Germinal center (tissue), 1 donor: ENCODE data around the gene CAVIN1.
A peak's percentile ranks its signal among the peaks of the same experiment; 100 is the strongest.
"Not testable (repeated sequence)": the region's sequence is repeated elsewhere in the genome, so short reads cannot be mapped to it uniquely, and the experiment has no call there.

ENCODE experiments used
- DNase-seq: peaks from one replicate; pipeline ENCODE4 v3.0.0; 2012; ENCODE audit warnings: mixed read lengths, low spot score

Gene CAVIN1, protein sequence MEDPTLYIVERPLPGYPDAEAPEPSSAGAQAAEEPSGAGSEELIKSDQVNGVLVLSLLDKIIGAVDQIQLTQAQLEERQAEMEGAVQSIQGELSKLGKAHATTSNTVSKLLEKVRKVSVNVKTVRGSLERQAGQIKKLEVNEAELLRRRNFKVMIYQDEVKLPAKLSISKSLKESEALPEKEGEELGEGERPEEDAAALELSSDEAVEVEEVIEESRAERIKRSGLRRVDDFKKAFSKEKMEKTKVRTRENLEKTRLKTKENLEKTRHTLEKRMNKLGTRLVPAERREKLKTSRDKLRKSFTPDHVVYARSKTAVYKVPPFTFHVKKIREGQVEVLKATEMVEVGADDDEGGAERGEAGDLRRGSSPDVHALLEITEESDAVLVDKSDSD

DNA sequence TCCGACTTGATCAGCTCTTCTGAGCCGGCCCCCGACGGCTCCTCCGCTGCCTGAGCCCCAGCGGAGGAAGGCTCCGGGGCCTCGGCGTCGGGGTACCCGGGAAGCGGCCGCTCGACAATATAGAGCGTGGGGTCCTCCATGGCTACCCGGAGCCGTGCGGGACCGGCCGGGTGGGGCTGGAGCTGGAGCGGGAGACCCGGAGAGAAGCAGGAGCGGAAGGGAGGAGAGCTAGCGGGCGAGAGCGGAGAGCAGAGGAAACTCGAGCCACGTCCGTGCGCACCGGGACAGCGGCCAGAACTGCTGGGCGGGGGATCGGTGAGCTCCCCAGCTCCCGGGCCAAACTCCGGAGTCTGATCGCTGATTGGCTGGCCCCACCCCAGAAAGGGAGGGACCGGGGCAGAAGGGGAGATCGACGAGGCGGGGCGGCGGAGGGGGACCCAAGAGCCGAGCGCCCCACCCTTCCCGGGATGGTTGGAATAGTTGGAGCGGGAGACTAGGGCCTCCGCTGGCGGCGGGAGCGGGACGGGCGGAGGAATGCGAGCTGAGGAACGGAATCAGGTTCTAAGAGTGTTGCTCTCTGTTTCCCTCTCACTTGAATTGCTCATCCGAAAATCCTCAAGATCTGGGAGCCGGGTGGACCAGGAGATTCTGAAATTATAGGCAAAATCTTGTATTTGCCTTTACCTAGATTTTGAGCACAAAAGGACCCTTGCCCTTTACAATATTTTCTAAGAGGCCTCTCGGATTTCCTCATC lies at the start of gene CAVIN1:
CAVIN1 (minus strand) TSS at position 299 of the 755 bp plus-strand sequence; CDS start at position 140, 159 bp downstream.
- DNase-seq: peak; percentile 51

DNA sequence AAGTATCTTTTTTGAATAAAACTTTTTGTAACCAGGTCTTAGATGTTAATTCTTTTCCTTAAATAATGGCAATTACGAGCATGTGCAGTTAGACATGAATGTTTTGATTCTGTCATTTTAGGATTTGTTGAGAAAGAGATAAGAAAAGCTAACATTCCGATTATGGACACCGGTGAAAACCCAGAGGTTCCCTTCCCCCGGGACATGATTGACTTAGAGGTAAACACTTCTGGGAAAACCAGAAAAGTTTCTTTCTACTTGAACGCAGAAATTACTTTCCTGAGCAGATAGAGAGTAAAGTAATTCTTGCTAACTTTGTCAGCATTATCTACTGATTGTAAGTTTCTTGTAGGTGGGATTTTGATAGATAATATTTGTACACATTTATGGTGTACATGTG lies 44.8 kb upstream of the CAVIN1 start:
- DNase-seq: no peak

DNA sequence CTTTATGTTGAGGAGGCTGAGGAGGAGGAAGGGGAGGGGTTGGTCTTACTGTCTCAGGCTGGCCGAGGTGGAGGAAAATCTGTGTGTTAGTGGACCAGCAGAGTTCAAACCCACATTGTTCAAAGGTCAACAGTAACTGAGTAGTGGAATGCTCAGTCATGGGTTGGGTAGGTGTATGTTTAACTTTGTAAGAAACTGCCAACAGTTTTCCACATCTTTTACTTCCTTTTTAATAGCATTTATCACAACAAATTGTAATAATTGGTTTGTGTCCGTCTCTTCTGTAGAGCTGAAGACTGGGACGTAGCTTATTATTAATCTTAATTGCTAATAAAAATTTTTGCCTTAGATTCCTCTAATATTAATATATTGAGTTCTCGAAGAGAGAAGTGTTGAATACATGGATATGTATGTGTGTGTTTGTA lies 40.9 kb upstream of the CAVIN1 start:
- no peak for DNase-seq

DNA sequence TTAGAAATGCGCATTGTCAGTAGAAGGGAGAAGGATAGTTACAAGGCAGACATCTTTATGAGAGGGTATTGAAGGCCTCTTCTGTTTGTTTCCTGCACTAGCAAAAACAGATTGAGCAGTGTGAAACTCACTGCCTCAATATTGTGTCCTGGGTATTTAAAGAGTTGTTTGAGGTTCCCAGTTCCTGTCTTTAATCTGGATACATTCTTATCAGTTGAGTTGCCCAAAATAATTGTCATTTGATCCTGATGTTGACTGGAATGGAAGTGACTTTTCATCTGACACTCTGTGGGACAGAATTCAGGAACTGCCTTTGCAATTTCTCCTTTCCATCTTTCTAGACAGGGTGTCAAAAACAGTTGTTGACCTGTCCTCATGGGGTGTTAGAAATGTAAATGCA lies 37.3 kb upstream of the CAVIN1 start:
- no peak for DNase-seq

DNA sequence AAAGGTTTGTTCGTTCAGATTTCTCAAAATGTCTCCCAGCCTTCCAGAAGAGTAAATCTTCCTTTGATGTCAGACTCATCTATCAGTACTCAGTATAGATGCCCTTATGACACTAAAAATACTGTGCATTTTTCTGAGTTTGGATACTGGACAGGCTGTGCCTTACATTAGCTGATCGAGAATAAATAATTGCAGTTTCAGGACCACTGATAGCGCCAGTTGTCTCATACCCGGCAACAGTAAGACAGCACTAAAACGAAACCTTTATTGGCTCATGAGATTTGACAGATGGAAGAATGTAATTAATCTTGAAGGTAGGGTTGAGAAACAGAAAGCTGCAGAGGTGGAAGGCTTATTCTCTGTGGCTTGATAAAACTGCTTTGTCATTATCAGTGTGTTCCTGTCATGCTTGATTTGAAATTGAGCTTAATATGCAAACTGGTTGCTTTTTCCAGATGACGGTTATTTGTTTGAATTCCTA lies 36.8 kb upstream of the CAVIN1 start:
- DNase-seq: peak; percentile 42

DNA sequence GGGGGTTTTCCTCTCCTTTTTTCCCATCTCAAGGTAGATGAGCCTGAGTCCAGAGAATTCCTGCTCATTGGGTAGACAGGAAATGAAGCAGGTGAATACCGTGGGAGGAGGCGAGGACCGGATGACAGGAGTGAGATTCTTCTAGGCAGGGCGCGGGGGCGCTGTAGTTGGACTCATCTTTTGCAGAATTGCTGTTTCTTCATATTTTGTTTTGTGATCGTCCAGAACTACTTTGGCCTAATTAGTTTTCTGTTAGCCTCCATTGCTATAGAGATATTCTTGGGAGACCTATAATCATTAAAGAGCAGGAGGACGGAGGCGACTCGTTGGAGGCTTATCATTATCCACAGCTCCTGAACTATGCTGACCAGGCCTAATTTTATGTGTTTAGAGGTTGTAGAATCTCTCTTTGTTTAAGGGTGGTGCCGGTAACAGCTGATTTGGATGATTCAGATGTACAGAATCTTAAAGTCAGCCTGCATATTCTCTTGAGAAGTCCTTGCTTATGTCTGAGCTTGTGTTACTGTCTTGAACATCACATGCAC lies 36.3 kb upstream of the CAVIN1 start:
- peak; percentile 19 for DNase-seq

DNA sequence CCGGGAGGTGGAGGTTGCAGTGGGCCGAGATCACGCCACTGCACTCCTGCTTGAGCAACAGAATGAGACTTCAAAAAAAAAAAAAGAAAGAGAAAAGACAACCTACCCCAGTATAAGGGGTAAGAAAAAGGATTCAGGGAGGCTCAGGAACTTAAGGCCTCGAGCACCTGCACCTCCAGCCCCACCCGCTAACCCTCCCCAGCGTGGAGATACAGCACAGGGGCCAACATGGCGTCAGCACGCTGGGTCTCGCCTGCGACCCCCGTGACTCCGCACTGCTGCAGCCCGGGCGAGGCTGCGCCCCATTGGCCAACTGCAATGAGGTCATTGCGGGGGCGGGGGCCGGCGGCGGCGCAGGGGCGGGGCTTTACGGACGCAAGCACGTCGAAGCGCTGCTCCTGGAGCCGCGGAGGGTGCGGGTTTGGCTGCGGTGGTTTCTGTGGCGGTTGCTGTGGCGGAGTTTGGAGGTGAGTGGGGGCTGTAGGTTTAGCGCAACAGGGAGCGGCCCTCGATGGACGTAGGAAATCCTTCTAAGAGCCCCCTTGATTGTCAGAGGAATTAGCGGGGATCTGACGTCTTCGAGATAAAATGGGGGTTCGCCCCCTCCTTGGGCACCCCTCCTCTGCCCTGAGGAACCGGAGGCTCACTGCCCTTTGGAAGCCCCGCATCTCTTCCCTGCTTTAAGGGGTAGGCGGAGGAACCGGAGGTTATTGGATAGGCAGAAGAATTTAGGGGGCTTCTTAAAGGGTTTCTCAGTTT lies 35.6 kb upstream of the CAVIN1 start, which contains the start of gene ATP6V0A1:
ATP6V0A1 (plus strand) TSS at position 382 of the 759 bp plus-strand sequence. CDS start 2,017 bp downstream, outside the sequence.
- DNase-seq: peak; percentile 93

DNA sequence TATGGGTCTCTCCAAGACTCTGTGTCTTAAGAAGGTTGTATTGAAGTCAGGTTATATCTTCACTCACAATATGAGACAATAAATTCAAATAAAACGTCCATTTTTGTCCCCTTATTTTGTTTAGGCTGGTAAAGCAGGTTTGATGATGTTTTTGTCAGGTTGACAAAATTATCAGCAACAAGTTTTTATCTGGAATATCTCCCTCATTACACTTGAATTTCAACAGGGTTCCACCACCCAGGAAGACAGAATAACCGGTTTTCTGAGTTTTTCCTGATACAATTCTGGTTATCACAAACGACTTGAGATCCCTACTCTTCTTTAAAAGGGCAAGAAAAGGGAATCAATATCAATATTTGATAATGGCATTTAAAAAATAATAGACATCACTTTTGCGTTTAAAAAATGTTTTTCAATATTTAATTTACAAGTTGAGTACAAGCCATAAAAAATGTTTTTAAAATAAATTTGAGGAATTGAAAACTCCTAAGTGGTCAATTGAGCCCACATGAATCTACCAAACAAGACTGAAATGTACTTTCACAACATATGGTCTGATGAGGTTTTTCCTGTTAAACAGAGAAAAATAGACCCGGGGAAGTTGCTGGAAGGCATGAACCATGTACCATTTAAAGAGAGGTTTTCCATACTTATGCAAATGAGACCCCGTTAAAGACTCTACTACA lies 34.2 kb upstream of the CAVIN1 start:
- DNase-seq: peak; percentile 27

DNA sequence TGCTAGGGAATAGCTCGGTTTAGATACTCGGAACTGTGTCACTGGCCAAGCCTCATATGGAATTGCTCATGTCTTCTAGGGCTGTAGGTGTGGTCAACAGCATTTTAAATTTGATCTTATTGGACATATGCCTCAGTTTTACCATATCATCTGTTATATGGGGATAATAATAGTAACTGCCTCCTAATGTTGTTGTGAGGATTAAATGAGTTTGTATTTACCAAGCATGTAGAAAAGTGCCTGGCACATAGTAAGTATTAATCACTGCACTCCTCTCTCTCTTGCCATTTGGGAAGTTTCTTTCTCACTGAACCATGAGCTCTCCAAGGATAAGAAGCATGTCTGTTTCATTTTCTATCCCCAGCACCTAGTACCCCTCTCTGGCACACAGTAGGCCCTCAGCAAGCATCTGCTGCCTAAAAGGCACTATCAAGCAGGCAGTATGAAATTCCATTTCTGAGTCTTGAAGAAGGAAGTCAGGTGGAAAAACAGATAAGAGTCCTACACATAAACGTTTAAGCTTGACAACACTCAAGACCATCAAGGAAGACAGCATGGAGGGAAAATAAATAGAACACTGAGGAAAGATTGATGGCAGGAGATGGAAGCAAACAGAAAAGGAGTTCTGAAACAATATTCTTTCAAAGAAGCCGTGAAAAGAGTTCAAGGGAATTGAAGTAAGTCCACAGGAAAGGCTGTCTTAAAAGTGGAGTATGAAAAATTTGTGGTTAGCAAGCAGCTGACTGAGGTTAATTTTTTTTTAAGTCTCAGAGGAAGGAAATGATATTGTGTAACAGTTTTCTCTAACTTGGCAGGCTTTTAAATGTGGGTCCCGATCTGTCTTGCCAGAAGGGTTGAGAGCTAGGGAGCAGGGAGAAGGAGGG lies 33.4 kb upstream of the CAVIN1 start:
- peak; percentile 47 for DNase-seq

DNA sequence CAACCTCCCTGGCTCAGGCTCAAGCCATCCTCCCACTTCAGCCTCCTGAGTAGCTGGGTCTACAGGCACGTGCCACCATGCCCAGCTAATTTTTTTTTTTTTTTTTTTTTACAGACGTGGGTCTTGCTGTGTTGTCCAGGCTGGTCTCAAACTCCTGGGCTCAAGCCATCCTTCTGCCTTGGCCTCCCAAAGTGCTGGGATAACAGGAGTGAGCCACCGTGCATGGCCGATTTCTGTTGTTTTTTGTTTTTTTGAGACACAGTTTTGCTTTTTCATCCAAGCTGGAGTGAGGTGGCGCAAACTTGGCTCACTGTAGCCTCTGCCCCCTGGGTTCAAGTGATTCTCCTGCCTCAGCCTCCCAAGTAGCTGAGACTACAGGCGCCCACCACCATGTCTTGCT lies 31.9 kb upstream of the CAVIN1 start:
- not testable (repeated sequence) for DNase-seq

DNA sequence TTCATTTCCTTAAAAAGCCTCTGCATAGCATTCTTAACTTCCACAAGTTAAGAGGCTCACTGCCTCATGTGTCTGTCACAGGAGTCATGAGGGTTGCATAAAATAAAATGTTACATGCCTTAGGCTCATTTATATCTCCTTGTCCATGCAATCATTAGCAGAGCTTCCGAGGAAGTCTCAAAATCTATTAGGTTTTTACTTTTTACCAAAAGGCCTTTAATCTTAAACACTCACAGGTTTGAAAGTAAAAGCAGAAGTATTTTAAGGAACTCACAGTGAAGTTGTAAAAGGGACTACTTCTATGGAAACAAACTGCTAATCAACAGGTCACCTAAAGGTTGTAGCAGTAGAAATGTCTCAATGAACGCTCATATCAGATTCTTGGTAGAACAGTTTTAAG lies 30.4 kb upstream of the CAVIN1 start:
- DNase-seq: peak; percentile 41

DNA sequence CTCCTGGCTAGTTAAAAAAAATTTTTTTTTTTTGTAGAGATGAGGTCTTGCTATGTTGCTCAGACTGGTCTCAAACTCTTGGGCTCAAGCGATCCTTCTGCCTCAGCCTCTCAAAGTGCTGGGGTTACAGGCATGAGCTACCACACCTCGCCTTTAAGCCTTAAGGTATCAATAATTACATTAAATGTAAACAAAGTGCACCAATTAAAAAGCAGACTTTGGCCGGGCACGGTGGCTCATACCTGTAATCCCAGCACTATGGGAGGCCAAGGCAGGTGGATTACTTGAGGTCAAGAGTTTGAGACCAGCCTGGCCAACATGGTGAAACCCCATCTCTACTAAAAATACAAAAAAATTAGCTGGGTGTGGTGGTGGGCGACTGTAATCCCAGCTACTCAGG lies 28.2 kb upstream of the CAVIN1 start:
- DNase-seq: not testable (repeated sequence)

DNA sequence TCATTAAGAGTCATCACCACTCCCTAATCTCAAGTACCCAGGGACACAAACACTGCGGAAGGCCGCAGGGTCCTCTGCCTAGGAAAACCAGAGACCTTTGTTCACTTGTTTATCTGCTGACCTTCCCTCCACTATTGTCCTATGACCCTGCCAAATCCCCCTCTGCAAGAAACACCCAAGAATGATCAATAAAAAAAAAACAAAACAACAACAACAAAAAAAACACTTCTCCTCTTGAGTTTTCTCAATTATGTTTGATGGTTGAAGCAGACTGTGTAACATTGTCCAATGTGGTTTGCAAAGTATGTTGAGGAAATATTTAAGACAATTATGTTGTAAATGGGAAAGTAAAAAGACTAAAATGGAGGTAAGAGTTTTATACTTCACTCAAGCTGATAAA lies 26.8 kb upstream of the CAVIN1 start:
- not testable (repeated sequence) for DNase-seq

DNA sequence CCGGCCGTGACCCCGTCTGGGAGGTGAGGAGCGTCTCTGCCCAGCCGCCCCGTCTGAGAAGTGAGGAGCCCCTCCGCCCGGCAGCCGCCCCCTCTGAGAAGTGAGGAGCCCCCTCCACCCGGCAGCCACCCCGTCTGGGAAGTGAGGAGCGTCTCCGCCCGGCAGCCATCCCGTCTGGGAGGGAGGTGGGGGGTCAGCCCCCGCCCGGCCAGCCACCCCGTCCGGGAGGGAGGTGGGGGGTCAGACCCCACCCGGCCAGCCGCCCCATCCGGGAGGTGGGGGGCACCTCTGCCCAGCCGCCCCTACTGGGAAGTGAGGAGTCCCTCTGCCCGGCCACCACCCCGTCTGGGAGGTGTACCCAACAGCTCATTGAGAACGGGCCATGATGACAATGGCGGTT lies 26.1 kb upstream of the CAVIN1 start:
- DNase-seq: not testable (repeated sequence)

DNA sequence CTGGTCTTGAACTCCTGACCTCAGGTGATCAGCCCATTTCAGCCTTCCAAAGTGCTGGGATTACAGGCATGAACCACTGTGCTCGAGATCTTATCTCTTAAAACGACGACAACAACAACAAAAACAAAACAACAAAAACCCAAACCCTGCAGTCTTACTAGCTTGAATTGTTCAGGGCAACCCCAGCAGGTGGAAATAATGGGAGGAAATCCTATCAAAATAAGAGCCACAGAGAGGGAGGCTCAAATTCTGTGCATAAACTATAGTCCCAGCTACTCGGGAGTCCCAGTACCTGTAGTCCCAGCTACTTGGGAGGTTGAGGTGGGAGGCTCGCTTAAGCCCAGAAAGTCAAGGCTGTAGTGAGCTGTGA lies 19.1 kb upstream of the CAVIN1 start:
- DNase-seq: no peak

DNA sequence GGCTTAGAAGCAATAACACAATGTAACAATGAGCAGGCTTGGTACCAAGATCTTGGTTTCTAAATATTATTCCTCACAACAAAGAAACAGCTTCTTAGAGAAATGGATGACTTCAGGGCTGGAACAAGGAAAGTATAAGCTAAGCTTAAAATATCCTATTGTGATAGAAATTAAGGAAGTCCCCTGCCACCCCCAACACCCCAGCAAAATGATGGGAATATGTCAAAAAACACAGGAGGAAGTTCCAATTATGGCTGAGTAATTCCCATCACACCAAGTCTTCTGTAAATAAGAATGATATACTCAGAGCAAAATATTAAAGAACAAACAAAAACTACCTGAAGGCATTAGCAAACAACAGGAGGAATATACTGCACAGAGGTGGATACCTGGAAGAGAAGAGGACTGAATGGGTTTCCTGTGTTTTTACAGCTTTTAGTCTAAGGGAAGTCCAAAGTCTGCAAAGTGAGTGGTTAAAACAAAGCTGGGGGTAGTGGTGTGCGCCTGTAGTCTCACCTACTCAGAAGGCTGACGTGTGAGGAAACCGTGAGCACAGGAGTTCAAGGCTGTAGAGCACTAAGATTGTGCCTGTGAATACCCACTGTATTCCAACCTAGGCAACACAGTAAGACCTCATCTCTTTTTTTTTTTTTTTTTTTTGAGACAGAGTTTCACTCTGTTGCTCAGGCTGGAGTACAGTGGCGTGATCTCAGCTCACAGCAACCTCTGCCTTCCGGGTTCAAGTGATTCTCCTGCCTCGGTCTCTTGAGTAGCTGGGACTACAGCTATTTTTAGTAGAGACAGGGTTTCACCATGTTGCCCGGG lies 18.5 kb upstream of the CAVIN1 start:
- DNase-seq: no peak

DNA sequence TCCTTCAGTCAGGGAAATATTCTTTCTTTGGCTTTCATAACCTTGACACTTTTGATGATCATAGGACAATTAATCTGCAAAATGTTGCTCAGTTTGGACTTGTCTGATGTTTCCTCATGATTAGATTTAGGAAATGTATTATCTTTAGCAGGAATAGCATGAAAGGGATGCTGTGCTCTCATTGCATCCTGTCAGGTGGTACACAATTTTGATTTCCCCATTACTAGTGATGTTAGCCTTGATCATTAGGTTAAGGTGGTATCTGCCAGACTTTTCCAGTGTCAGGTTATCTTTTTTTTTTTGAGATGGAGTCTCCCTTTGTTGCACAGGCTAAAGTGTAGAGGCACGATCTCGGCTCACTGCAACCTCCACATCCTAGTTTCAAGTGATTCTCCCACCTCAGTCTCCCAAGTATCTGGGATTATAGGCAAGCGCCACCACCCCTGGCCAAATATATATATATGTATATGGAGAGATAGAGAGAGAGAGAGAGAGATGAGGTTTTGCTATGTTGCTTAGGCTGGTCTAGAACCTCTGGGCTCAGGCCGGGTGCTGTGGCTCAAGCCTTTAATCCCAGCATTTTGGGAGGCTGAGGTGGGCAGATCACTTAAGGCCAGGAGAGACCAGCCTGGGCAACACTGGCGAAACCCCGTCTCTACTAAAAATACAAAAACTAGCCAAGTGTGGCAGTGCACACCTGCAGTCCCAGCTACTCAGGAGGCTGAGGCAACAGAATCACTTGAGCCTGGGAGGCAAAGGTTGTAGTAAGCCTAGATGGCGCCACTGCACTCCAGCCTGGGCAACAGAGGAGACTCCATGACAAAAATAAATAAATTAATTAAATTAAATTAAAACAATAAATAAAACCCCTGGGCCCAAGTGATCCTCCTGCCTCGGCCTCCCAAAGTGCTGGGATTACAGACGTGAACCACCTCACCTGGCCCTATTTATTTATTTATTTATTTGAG lies 15.8 kb upstream of the CAVIN1 start:
- no peak for DNase-seq

DNA sequence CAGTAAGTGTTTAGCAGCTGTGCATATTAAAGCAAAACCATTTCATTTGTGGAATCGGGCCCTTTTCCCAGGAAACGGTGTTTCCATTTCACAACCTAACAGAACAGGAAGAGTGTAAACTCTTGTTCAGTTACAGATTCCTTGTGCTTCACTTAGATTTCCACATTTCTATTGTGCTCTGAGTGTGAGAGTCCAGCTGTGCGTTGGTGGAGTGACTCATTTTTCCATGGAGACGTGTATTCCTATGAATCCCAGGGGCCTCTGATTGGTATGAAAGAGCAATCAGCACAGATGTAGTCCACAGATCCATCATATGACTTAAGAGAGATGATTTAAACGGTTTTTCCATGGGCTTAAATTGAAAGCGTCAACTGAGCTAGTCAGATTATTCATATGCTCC lies 13.3 kb upstream of the CAVIN1 start:
- no peak for DNase-seq
